ENCODE results near the gene RBMS1.

DNA sequence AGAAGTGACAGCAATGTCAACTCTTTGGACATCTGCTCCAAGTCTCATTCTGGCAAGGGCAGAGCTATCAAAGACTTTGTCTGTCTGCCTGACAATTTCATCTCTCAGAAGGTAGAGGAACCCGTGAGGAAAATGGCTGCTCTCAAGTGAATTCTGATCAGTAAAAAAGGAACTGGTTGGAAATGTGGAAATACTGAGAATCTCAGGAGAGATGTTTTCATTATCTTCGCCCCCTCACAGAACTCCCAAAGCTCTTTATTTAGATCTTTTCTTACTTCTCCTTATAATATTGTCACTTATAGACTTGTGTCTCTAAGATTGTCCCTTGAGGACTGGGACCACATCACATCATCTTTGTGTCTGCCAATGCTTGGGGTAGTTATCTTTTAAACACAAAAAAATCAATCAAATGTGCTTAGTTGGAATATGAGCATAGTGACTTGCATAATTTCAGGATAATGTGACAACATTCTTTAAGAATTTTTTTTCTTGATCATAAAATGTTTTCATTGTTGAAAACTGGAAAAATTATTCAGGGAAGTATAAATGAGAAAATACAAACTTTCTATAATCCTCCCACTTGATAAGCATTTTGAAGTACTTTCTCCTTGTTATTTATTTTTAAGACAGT is 225.3 kb downstream of the RBMS1 start:
- TF ChIP-seq POLR2A (IDR thresholded peaks at IDR 0.05), result no peak
- TF ChIP-seq, protein P1, sequence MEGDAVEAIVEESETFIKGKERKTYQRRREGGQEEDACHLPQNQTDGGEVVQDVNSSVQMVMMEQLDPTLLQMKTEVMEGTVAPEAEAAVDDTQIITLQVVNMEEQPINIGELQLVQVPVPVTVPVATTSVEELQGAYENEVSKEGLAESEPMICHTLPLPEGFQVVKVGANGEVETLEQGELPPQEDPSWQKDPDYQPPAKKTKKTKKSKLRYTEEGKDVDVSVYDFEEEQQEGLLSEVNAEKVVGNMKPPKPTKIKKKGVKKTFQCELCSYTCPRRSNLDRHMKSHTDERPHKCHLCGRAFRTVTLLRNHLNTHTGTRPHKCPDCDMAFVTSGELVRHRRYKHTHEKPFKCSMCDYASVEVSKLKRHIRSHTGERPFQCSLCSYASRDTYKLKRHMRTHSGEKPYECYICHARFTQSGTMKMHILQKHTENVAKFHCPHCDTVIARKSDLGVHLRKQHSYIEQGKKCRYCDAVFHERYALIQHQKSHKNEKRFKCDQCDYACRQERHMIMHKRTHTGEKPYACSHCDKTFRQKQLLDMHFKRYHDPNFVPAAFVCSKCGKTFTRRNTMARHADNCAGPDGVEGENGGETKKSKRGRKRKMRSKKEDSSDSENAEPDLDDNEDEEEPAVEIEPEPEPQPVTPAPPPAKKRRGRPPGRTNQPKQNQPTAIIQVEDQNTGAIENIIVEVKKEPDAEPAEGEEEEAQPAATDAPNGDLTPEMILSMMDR (IDR thresholded peaks at IDR 0.05), result no peak

All from vagina (tissue), 2 donors.